Heart left ventricle (tissue), 16 donors: Measurements from ENCODE around the gene CEP70. TPM values are rescaled to one million over a fixed set of nuclear protein-coding genes. Genes with fewer than 3 reads are reported as not detected.
A peak's percentile ranks its signal among the peaks of the same experiment; 100 is the strongest.

ENCODE experiments used
- ATAC-seq, 4 donors: fragments of 200-7000 bp; cut with Tn5 transposase; one replicate each; pipeline ENCODE4 v1.9.1; 2020 to 2022; ENCODE audit warnings: moderate library complexity in 4 of 4, mild to moderate bottlenecking in 3 of 4, moderate number of reproducible peaks in 1 of 4
- DNase-seq, 5 donors: peaks; one replicate each; pipeline ENCODE4 v3.0.0-alpha.2; 2020
- H3K27ac ChIP-seq, 12 donors: fragments of 200-600 bp; sonication (generic) in 4 of 12; one replicate each; pipeline versions ENCODE4 v1.5.0 to v1.8.0; 2016 to 2022; ENCODE audit warnings: mild to moderate bottlenecking in 2 of 12
- H3K27me3 ChIP-seq, 9 donors: fragments of 200-600 bp; sonication (generic) in 2 of 9; one replicate each; pipeline versions ENCODE4 v1.5.1 to v1.8.0; 2016 to 2022; ENCODE audit warnings: mild to moderate bottlenecking in 3 of 9
- H3K36me3 ChIP-seq, 9 donors: fragments of 200-600 bp; sonication (generic) in 2 of 9; one replicate each; pipeline versions ENCODE4 v1.5.0 to v1.8.0; 2018 to 2022; ENCODE audit warnings: mild to moderate bottlenecking in 2 of 9
- H3K4me1 ChIP-seq, 12 donors: fragments of 200-600 bp; sonication (generic) in 4 of 12; one replicate each; pipeline versions ENCODE4 v1.5.0 to v1.8.0; 2016 to 2022; ENCODE audit warnings: mild to moderate bottlenecking in 3 of 12
- H3K4me3 ChIP-seq, 12 donors: fragments of 200-600 bp; sonication (generic) in 4 of 12; one replicate each; pipeline versions ENCODE4 v1.5.0 to v1.8.0; 2017 to 2022; ENCODE audit warnings: mild to moderate bottlenecking in 9 of 12, moderate library complexity in 4 of 12
- H3K9me3 ChIP-seq, 12 donors: fragments of 200-600 bp; sonication (generic) in 4 of 12; one replicate each; pipeline versions ENCODE4 v1.5.0 to v1.8.0; 2016 to 2022; ENCODE audit warnings: mild to moderate bottlenecking in 1 of 12
- POLR2A ChIP-seq, 2 donors: fragments of 450-650 bp; IDR thresholded peaks; one replicate each; pipeline ENCODE4 v1.6.1; 2017; ENCODE audit warnings: antibody characterized with exemption in 2 of 2, mild to moderate bottlenecking in 2 of 2, moderate library complexity in 2 of 2
- WGBS, 4 donors: extraction: QIAGEN DNeasy Blood & Tissue Kit in 2 of 4; methylation state at CpG; one replicate each; pipeline versions ENCODE4 v1.1.5 to v1.1.7; 2013 to 2018; 5-methylcytosine and 5-hydroxymethylcytosine counted together
- intact Hi-C, 10 donors: fragments of 100-400 bp; cut with DNase I; formaldehyde crosslinking; loops; one replicate each; pipeline versions ENCODE4 v1.11.1 to v1.14.2; 2022
- polyA plus RNA-seq, 2 donors: library from polyadenylated mRNA; stranded (reverse); fragments of 200-250 nt; gene quantifications; one replicate each; pipeline ENCODE4 v1.2.3, GENCODE V29; 2013
- total RNA-seq, 9 donors: library from RNA; depleted of rRNA in 2 of 9; stranded (reverse); fragments of >200 nt in 2 of 9; fragmentation: NEBNext Ultra II Directional in 3 of 9; extraction: Animal tissue kit (Norgen Biotek cat#: 25700) in 3 of 9; gene quantifications; one replicate each; pipeline versions ENCODE4 v1.1.0 to v1.2.4, GENCODE V29; 2016 to 2023
- TF ChIP-seq, protein P1 (sequence below), 12 donors: fragments of 200-600 bp; sonication (generic) in 4 of 12; IDR thresholded peaks; one replicate each; pipeline versions ENCODE4 v1.5.0 to v1.8.0; 2018 to 2022; ENCODE audit warnings: antibody characterized with exemption in 12 of 12, mild to moderate bottlenecking in 5 of 12
- donor health status: ischemic (EF 13 %, LVEDD 7.1; RV severe dilation, severe dysfunction).
- donor health status: healthy with polysubstance abuse.
- donor health status: DM: no; HTN: yes; CAD: no.
- donor health status: DM: no; HTN: no; CAD: no.
- donor health status: ischemic (EF 25% LVEDD 6.9; RV normal size, moderate dysfunction).
- donor health status: ischemic (EF 25% LVEDD 5.7; RV mildly dilated, moderate dysfunction).
- donor health status: healthy.
- donor health status: DM: yes; HTN: yes; CAD: no.
- donor health status: ischemic (EF 35%, LVEDD 5.7; RV mildly dilated, moderate dysfunction).
- donor health status: nonischemic (EF 11% LVEDD 7.7; RV severe dilation, severe dysfunction).
- donor health status: DM: yes; HTN: yes; CAD: no.
- donor health status: PGD.
- donor health status: ischemic (EF 29% LVEDD 5.4; RV normal size, mild dysfunction).
- donor health status: nonischemic (EF 23%, LVEDD 6.1; RV moderate dilation, normal function).

The CEP70 gene
- total and polyA plus RNA-seq, 11 donors: 10.1 to 29.8 (median 22.6) TPM

DNA sequence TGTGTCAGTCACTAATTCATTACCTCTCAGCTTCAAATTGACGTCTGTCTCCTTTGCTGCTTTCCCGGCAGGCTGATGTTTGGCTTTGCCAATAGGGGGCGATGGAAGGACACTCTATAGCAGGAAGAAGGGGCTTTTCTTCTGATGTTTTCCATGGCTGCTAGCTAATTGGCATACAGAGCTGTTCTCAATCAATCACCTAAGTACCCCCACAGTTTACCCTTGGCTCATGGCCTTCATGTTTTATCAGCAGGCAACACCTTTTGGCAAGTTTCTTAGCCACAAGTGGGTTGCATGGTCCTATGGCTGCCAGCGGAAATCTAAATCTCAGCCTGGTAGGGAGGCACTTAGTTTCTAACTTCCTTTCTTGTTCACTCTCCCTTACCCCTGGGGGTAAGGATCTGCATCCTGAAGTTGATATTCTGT lies 114.6 kb downstream of the CEP70 start:
- H3K27ac ChIP-seq: no peak overlapping the region
- 15 to 35% (median 21%) methylated on average over 4 of the region's 4 CpGs for WGBS, 4 donors
- H3K36me3 ChIP-seq: no peaks in the 10 kb centered on the region
- no peak overlapping the region for H3K4me3 ChIP-seq
- DNase-seq: no peak
- H3K4me1 ChIP-seq: peaks cover 0 to 4% (median 0%) of the 10 kb centered on the region in 12 donors
- no peaks in the 10 kb centered on the region for H3K9me3 ChIP-seq
- no peaks in the 10 kb centered on the region for H3K27me3 ChIP-seq
- TF ChIP-seq POLR2A (IDR thresholded peaks at IDR 0.05): no peak
- TF ChIP-seq, protein P1, sequence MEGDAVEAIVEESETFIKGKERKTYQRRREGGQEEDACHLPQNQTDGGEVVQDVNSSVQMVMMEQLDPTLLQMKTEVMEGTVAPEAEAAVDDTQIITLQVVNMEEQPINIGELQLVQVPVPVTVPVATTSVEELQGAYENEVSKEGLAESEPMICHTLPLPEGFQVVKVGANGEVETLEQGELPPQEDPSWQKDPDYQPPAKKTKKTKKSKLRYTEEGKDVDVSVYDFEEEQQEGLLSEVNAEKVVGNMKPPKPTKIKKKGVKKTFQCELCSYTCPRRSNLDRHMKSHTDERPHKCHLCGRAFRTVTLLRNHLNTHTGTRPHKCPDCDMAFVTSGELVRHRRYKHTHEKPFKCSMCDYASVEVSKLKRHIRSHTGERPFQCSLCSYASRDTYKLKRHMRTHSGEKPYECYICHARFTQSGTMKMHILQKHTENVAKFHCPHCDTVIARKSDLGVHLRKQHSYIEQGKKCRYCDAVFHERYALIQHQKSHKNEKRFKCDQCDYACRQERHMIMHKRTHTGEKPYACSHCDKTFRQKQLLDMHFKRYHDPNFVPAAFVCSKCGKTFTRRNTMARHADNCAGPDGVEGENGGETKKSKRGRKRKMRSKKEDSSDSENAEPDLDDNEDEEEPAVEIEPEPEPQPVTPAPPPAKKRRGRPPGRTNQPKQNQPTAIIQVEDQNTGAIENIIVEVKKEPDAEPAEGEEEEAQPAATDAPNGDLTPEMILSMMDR (IDR thresholded peaks at IDR 0.05): peak; percentile 28 to 67 (median 56)
- intact Hi-C loops: loop anchor here in 2 of 10 donors (5.0 to 10.0 kb wide), 2 partner anchors 57 to 115 kb away; partner anchors contain the start of gene CEP70 (in 1 of the 2)
- ATAC-seq: peak in 3 of 4 donors; percentile 32 to 67 (median 45)

DNA sequence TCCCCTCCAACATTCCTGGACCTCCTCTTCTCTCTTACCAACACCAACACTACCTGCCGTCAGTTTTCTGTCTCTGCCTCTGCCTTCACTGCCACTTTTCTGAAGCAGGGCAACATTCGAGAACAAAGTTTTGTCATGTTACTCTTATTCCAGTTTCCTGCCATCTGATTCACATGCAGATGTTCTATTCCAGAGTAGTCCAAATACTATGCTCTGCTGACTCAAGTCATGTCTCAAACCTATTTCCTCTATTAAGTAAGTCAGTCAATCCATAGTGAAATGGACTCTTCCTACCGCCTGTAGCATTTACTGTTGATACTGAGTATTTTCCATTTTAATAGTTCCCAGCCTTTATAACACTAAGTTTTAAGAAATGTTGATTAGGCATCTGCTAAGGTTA lies 116.3 kb downstream of the CEP70 start:
- no peak for ATAC-seq

DNA sequence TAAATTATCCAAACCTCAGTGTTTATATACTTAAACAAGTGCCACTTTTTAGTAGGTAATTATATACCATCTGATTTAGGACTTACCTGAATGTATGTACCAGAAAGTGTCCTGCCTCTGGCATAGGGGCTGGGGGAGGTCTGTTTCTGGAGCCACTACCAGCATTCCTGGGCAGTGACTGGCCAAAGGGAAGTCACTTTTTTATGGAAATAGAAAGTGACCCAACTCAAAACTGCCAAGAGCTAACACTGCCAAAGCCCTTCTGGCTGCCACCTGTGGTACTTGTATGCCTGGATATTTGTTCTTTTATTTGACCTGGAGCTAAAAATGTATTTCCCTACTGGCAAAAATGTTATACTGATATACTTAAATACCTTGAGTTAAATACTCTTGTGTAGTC lies 116.9 kb downstream of the CEP70 start:
- Histone ChIP-seq H3K36me3 (no peaks in the 10 kb centered on the region), H3K4me3 (no peak overlapping the region), H3K27me3 (no peaks in the 10 kb centered on the region), H3K4me1 (peaks cover 0 to 4% (median 0%) of the 10 kb centered on the region in 12 donors), H3K9me3 (no peaks in the 10 kb centered on the region), H3K27ac (no peak overlapping the region)
- ATAC-seq (peak in 1 of 4 donors; percentile 37), DNase-seq (no peak)
- intact Hi-C loops: loop anchor here in 2 of 10 donors (5.0 to 10.0 kb wide), 2 partner anchors 55 to 118 kb away; partner anchors contain the start of gene CEP70 (in 1 of the 2)
- no peak for TF ChIP-seq POLR2A (IDR thresholded peaks at IDR 0.05)
- TF ChIP-seq, protein P1 (IDR thresholded peaks at IDR 0.05): no peak

More for the DNA sequence above, 116.3 kb downstream of the CEP70 start:
- no peak overlapping the region for H3K27ac ChIP-seq
- no peak for DNase-seq
- no peaks in the 10 kb centered on the region for H3K9me3 ChIP-seq
- WGBS, 4 donors: 91 to 95% (median 94%) methylated on average over 3 of the region's 3 CpGs
- H3K36me3 ChIP-seq: no peaks in the 10 kb centered on the region
- no peak overlapping the region for H3K4me3 ChIP-seq
- peaks cover 0 to 4% (median 0%) of the 10 kb centered on the region in 12 donors for H3K4me1 ChIP-seq
- TF ChIP-seq, protein P1 (IDR thresholded peaks at IDR 0.05): no peak
- TF ChIP-seq POLR2A (IDR thresholded peaks at IDR 0.05): no peak
- no peaks in the 10 kb centered on the region for H3K27me3 ChIP-seq
- intact Hi-C loops: loop anchor here in 2 of 10 donors (5.0 to 10.0 kb wide), 2 partner anchors 56 to 117 kb away; partner anchors contain the start of gene CEP70 (in 1 of the 2)

DNA sequence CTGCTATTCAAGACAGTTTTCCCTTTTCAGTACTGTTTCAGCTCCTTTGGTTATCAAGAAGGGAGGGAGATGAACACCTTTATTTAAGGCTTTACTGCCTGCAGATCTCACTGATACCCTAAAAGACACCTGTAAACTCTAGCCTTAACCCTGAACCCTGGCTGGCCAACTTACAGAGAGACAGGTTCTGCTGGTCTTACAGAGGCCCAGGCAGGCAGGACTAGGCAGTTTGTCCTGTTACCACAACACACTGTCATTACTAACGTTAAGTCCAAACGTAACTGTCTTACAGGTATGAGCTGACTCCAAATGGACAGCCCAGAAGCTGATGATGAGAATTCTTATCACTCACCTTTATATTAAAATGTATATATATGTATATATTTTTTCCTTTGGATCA lies 117.5 kb downstream of the CEP70 start:
- no peaks in the 10 kb centered on the region for H3K9me3 ChIP-seq
- ATAC-seq (no peak), DNase-seq (no peak)
- H3K27me3 ChIP-seq: no peaks in the 10 kb centered on the region
- peaks cover 0 to 4% (median 0%) of the 10 kb centered on the region in 12 donors for H3K4me1 ChIP-seq
- TF ChIP-seq POLR2A (IDR thresholded peaks at IDR 0.05): no peak
- TF ChIP-seq, protein P1 (IDR thresholded peaks at IDR 0.05): no peak
- H3K4me3 ChIP-seq: no peak overlapping the region
- no peaks in the 10 kb centered on the region for H3K36me3 ChIP-seq
- intact Hi-C loops: loop anchor here in 2 of 10 donors (5.0 to 10.0 kb wide), 2 partner anchors 54 to 118 kb away; partner anchors contain the start of gene CEP70 (in 1 of the 2)
- H3K27ac ChIP-seq: no peak overlapping the region
- WGBS, 4 donors: 85 to 97% (median 92%) methylated on average over 2 of the region's 2 CpGs
